Panc1 (cell line): ENCODE measurements around the gene SUSD4. TPM values are rescaled to one million over a fixed set of nuclear protein-coding genes. Genes with fewer than 3 reads are reported as not detected.

Experiments used
- ATAC-seq: fragments of 200-7000 bp; cut with Tn5 transposase; 2 replicates; pipeline ENCODE4 v1.9.1; 2020; ENCODE audit warnings: mild to moderate bottlenecking, moderate library complexity
- BruUV-seq: library from RNA; stranded (reverse); fragments of 400-500 nt; replicated peaks from 2 replicates; lab custom pipeline; 2021; lab: Mats Ljungman, UMichigan
- CTCF ChIA-PET: fragments of 300-600 bp; sonication (Branson Sonifier 250); formaldehyde crosslinking; loops from one replicate; lab custom pipeline; 2022; ENCODE audit warnings: antibody characterized with exemption; lab: Charles Lee
- POLR2A ChIA-PET: fragments of 300-600 bp; sonication (Branson Sonifier 250); formaldehyde crosslinking; loops from one replicate; lab custom pipeline; 2022; ENCODE audit warnings: antibody characterized with exemption; lab: Charles Lee
- DNase-seq: peaks from one replicate; pipeline ENCODE4 v3.0.0-alpha.2; 2010; ENCODE audit warnings: low read depth, low spot score
- H3K27ac ChIP-seq: 2 replicates; pipeline ENCODE4 v1.5.1; 2011; ENCODE audit warnings: mild to moderate bottlenecking, low read length, inconsistent platforms
- H3K27me3 ChIP-seq: fragments of 200-500 bp; sonication (Bioruptor generic); 2 replicates; pipeline ENCODE4 v1.6.0; 2014; ENCODE audit warnings: low read length, inconsistent platforms; ENCODE audit not compliant: control insufficient read depth, insufficient read depth
- H3K36me3 ChIP-seq: fragments of 200-500 bp; sonication (Bioruptor generic); 2 replicates; pipeline ENCODE4 v1.5.1; 2014; ENCODE audit warnings: inconsistent platforms, mild to moderate bottlenecking, low read length, moderate library complexity; ENCODE audit not compliant: control insufficient read depth, insufficient read depth
- H3K4me1 ChIP-seq: 2 replicates; pipeline ENCODE4 v1.5.1; 2011; ENCODE audit warnings: inconsistent platforms, mild to moderate bottlenecking, low read length, moderate library complexity; ENCODE audit not compliant: control insufficient read depth, insufficient read depth
- H3K4me3 ChIP-seq, 2 experiments: 2 replicates each; pipeline ENCODE4 v1.5.1; 2011 to 2012; ENCODE audit warnings: low read depth in 2 of 2, low read length in 2 of 2, mild to moderate bottlenecking in 2 of 2, inconsistent platforms in 1 of 2, moderate library complexity in 1 of 2
- H3K9me3 ChIP-seq: fragments of 200-500 bp; sonication (Bioruptor generic); 2 replicates; pipeline ENCODE4 v1.5.1; 2014; ENCODE audit warnings: low read depth, mild to moderate bottlenecking, inconsistent platforms, low read length, moderate library complexity; ENCODE audit not compliant: control insufficient read depth, insufficient read depth
- POLR2AphosphoS5 ChIP-seq: IDR thresholded peaks from 2 replicates; pipeline ENCODE4 v1.6.1; 2012; ENCODE audit warnings: mild to moderate bottlenecking, low read depth, low read length, moderate library complexity
- REST ChIP-seq, 2 experiments: IDR thresholded peaks; 2 replicates each; pipeline ENCODE4 v1.6.1; 2011 to 2012; ENCODE audit warnings: low read depth in 2 of 2, control low read depth in 1 of 2, low read length in 1 of 2, mild to moderate bottlenecking in 1 of 2, moderate library complexity in 1 of 2; ENCODE audit not compliant: insufficient read depth in 1 of 2
- SIN3A ChIP-seq: IDR thresholded peaks from 2 replicates; pipeline ENCODE4 v1.6.1; 2012; ENCODE audit warnings: low read depth, mild to moderate bottlenecking, low read length, moderate library complexity, borderline replicate concordance; ENCODE audit not compliant: insufficient read depth
- TCF7L2 ChIP-seq: IDR thresholded peaks from 2 replicates; pipeline ENCODE4 v1.6.1; 2011; ENCODE audit warnings: mild to moderate bottlenecking, low read depth, low read length, inconsistent platforms
- in situ Hi-C: cut with HindIII; loops from 2 replicates; pipeline ENCODE4 v1.10.0; 2016; ENCODE audit warnings: low sequenced_read_pairs, low pct_unique_long_range_greater_than_20kb
- intact Hi-C: fragments of 100-400 bp; cut with micrococcal nuclease; formaldehyde crosslinking; loops from one replicate; pipeline ENCODE4 v1.10.0; 2022; ENCODE audit not compliant: unreplicated experiment
- total RNA-seq: library from RNA; stranded (reverse); gene quantifications from one replicate; pipeline ENCODE4 v1.2.1, GENCODE V29; 2021; ENCODE audit not compliant: unreplicated experiment
- TF ChIP-seq, protein P1 (sequence below): fragments of 450-650 bp; IDR thresholded peaks from 2 replicates; pipeline ENCODE4 v1.5.1; 2017; ENCODE audit warnings: mild to moderate bottlenecking

The SUSD4 gene
- total RNA-seq, 1 experiment from 2014 or later = 0.28 TPM

DNA sequence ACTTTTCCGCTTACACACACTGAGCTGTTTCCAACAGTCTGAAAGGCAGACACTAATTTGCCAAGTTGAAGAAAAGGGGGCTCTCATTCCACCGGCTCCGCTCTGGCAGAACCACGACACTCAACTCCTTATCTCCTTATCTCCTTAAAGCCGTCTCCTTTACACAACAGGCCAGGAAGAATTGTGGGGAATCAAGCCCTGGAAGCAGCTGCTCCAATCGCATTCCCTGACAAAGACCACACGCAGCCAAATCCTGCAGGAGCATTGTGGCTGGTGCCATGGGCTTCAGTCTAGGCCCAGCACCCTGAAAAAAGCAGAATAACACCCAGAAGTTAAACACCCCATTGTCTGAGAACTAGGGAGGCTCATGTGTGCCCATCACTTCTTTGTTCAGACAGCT, 24.1 kb downstream of the SUSD4 start:
- in situ Hi-C loops = no loop called here
- Histone ChIP-seq H3K4me1 (no peaks in the 10 kb centered on the region), H3K36me3 (no peaks in the 10 kb centered on the region), H3K27me3 (peaks cover 14% of the 10 kb centered on the region), H3K27ac (no peak overlapping the region), H3K9me3 (no peaks in the 10 kb centered on the region), H3K4me3 (no peak overlapping the region)
- ATAC-seq (no peak), DNase-seq (no peak)
- ChIA-PET CTCF (no interaction called here), POLR2A (no interaction called here)
- intact Hi-C loops = no loop called here
- no TSS peak for BruUV-seq
- TF ChIP-seq REST (IDR thresholded peaks at IDR 0.05; ENCODE audit: insufficient read depth in 1 of 2, low read depth in 2 of 2, low read length in 1 of 2) (no peak), SIN3A (no peak), POLR2AphosphoS5 (no peak), TCF7L2 (no peak)
- TF ChIP-seq, protein P1, sequence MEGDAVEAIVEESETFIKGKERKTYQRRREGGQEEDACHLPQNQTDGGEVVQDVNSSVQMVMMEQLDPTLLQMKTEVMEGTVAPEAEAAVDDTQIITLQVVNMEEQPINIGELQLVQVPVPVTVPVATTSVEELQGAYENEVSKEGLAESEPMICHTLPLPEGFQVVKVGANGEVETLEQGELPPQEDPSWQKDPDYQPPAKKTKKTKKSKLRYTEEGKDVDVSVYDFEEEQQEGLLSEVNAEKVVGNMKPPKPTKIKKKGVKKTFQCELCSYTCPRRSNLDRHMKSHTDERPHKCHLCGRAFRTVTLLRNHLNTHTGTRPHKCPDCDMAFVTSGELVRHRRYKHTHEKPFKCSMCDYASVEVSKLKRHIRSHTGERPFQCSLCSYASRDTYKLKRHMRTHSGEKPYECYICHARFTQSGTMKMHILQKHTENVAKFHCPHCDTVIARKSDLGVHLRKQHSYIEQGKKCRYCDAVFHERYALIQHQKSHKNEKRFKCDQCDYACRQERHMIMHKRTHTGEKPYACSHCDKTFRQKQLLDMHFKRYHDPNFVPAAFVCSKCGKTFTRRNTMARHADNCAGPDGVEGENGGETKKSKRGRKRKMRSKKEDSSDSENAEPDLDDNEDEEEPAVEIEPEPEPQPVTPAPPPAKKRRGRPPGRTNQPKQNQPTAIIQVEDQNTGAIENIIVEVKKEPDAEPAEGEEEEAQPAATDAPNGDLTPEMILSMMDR = no peak

DNA sequence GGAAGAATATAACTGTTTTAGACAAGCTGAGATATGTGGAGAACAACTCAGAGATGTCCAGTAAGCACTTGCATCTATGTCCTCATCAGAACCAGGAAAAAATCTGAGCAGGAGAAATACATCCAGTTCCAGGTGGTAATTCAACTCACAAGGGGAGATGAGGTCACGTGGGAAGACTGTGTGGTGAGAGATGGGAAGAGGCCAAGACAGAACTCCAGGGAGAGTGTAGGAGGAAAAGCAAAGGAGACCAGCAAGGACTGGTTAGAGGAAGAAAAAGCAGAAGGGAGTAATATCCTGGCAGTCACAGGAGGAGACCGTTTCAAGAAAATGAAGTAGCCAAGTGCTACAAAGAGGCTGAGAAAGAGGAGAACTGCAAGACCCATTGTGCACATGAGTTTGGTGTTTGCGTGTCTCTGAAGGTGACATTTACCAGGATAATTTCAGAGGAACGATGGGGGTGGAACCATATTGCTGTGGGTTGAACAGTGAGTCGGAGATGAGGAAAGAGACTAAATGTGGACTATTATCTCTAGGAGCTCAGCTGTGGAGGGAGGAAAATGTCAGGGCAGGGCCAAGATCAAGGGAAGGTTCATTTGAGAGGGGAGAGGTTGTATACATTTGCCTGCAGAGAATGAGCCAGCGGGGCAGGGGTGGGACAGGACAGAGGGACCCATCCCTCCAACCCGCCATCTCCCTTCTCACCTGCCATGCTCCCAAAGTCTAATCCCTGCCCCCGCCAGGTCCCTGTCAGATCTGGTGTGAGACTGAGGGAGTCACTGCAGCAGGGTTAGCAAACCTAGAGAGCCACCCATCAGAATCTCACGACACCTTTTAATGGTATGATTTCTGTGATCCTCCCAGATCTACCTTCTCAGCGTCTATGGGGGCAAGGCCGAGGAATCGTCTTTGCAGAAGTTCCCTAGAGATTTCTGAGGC, 24.9 kb downstream of the SUSD4 start:
- H3K27ac ChIP-seq = no peak overlapping the region
- ATAC-seq (no peak), DNase-seq (no peak)
- TF ChIP-seq POLR2AphosphoS5 (no peak), TCF7L2 (no peak), SIN3A (no peak), REST (IDR thresholded peaks at IDR 0.05; ENCODE audit: insufficient read depth in 1 of 2, low read depth in 2 of 2, low read length in 1 of 2) (no peak)
- TF ChIP-seq, protein P1 = no peak
- H3K4me3 ChIP-seq = no peak overlapping the region
- H3K27me3 ChIP-seq = peaks cover 14% of the 10 kb centered on the region
- intact Hi-C loops (no loop called here), in situ Hi-C loops (no loop called here)
- no peaks in the 10 kb centered on the region for H3K4me1 ChIP-seq
- CTCF ChIA-PET = no interaction called here
- POLR2A ChIA-PET = interaction anchor here (0.5 kb wide), 1 partner anchor 397 kb away, joined by 8 read pairs; no protein-coding TSS in a partner anchor
- H3K36me3 ChIP-seq = no peaks in the 10 kb centered on the region
- H3K9me3 ChIP-seq = no peaks in the 10 kb centered on the region
- no TSS peak for BruUV-seq
